Hepatocyte (in vitro differentiated cells): ENCODE measurements around the gene EHMT2.

Source experiments
- CTCF ChIP-seq: fragments of 200-600 bp; sonication (generic); IDR thresholded peaks from 2 replicates; pipeline ENCODE4 v1.5.1; 2016; ENCODE audit warnings: antibody characterized with exemption, mild to moderate bottlenecking; ENCODE audit not compliant: poor library complexity
- EZH2 ChIP-seq: fragments of 200-600 bp; sonication (generic); IDR thresholded peaks from 2 replicates; pipeline ENCODE4 v1.6.1; 2016; ENCODE audit warnings: antibody characterized with exemption, mild to moderate bottlenecking, borderline replicate concordance
- EZH2phosphoT487 ChIP-seq: fragments of 200-600 bp; sonication (generic); IDR thresholded peaks from one replicate; pipeline ENCODE4 v1.6.1; 2018; ENCODE audit warnings: antibody characterized with exemption, mild to moderate bottlenecking, low read depth, moderate library complexity; ENCODE audit not compliant: unreplicated experiment, severe bottlenecking

- TF ChIP-seq CTCF (no peak), EZH2 (no peak), EZH2phosphoT487 (no peak)
These were observed 20.7 kb upstream of the EHMT2 start for GRCh38 chr6:31918069-31918720.
